K562 (cell line): ENCODE data around the gene DUS1L. TPM values are rescaled to one million over a fixed set of nuclear protein-coding genes. Genes with fewer than 3 reads are reported as not detected.

Source experiments
- ADNP ChIP-seq: fragments of 200-800 bp; sonication (Bioruptor generic); IDR thresholded peaks from 2 replicates; pipeline ENCODE4 v1.6.1; 2016; ENCODE audit warnings: missing genetic modification characterization, missing compliant biosample characterization
- ATF7 ChIP-seq: fragments of 450-650 bp; IDR thresholded peaks from 2 replicates; pipeline ENCODE4 v1.7.1; 2014; ENCODE audit warnings: mild to moderate bottlenecking, moderate library complexity
- BMI1 ChIP-seq: fragments of 150-350 bp; IDR thresholded peaks from 2 replicates; pipeline ENCODE4 v1.6.1; 2014; ENCODE audit warnings: low read length
- CEBPB ChIP-seq: fragments of 450-650 bp; IDR thresholded peaks from 2 replicates; pipeline ENCODE4 v1.6.1; 2016; ENCODE audit warnings: missing genetic modification characterization, missing compliant biosample characterization
- FOXP4 ChIP-seq: sonication (generic); formaldehyde crosslinking; IDR thresholded peaks from 2 replicates; pipeline ENCODE4 v1.8.0; 2022; ENCODE audit warnings: mild to moderate bottlenecking, missing genetic modification reagents, borderline replicate concordance
- HDAC1 ChIP-seq, 2 experiments: fragments of 450-650 bp; IDR thresholded peaks; 2 replicates each; pipeline ENCODE4 v1.6.1; 2016 to 2017; ENCODE audit warnings: inconsistent platforms in 1 of 2, mild to moderate bottlenecking in 1 of 2, moderate library complexity in 1 of 2
- HDAC2 ChIP-seq: fragments of 450-650 bp; IDR thresholded peaks from 2 replicates; pipeline ENCODE4 v1.6.1; 2016; ENCODE audit warnings: mild to moderate bottlenecking
- HMG20B ChIP-seq: fragments of 250-450 bp; sonication (Bioruptor Pico); IDR thresholded peaks from 2 replicates; pipeline ENCODE4 v1.5.0; 2021; ENCODE audit warnings: mild to moderate bottlenecking
- HSF4 ChIP-seq: fragments of 250-450 bp; sonication (Bioruptor Pico); IDR thresholded peaks from 2 replicates; pipeline ENCODE4 v2.1.2; 2022; ENCODE audit warnings: mild to moderate bottlenecking, moderate library complexity, borderline replicate concordance
- KAT2B ChIP-seq: IDR thresholded peaks from one replicate; pipeline ENCODE4 v1.6.1; 2012; ENCODE audit warnings: low read depth, mild to moderate bottlenecking, control low read depth, inconsistent platforms, low read length, moderate library complexity
- L3MBTL2 ChIP-seq: fragments of 450-650 bp; IDR thresholded peaks from 2 replicates; pipeline ENCODE4 v1.6.1; 2016; ENCODE audit warnings: mild to moderate bottlenecking, moderate library complexity
- MBD2 ChIP-seq: sonication (generic); IDR thresholded peaks from 2 replicates; pipeline ENCODE4 v1.6.1; 2016; ENCODE audit warnings: low read depth, borderline replicate concordance
- POLR3A ChIP-seq: IDR thresholded peaks from 2 replicates; pipeline ENCODE4 v1.6.1; 2011; ENCODE audit warnings: borderline replicate concordance, mild to moderate bottlenecking, moderate library complexity; ENCODE audit not compliant: insufficient read length, insufficient read depth; ENCODE audit errors: extremely low read depth
- RAD51 ChIP-seq: fragments of 450-650 bp; IDR thresholded peaks from 2 replicates; pipeline ENCODE4 v1.7.1; 2016; ENCODE audit warnings: low read depth, mild to moderate bottlenecking, borderline replicate concordance
- SRF ChIP-seq, 2 experiments: fragments of 250-450, 450-650 bp in 1 of 2; sonication (Bioruptor Pico) in 1 of 2; sonication (generic) in 1 of 2; formaldehyde crosslinking; IDR thresholded peaks; 2 replicates each; pipeline versions ENCODE4 v1.5.0 to v1.5.1; 2020 to 2022; ENCODE audit warnings: mild to moderate bottlenecking in 1 of 2, missing genetic modification reagents in 1 of 2
- TAF9B ChIP-seq: fragments of 450-650 bp; IDR thresholded peaks from 2 replicates; pipeline ENCODE4 v1.6.1; 2018; ENCODE audit warnings: mild to moderate bottlenecking; ENCODE audit not compliant: partially characterized antibody
- ZFX ChIP-seq: sonication (generic); formaldehyde crosslinking; IDR thresholded peaks from 2 replicates; pipeline ENCODE4 v1.8.0; 2022; ENCODE audit warnings: mild to moderate bottlenecking, missing genetic modification reagents, moderate library complexity
- ZNF134 ChIP-seq: fragments of 250-450 bp; sonication (Bioruptor Pico); conservative IDR thresholded peaks from 2 replicates; pipeline ENCODE4 v1.4.0; 2020
- ZNF175 ChIP-seq: fragments of 200-800 bp; sonication (Bioruptor generic); IDR thresholded peaks from 2 replicates; pipeline ENCODE4 v1.6.1; 2016; ENCODE audit warnings: low read depth, mild to moderate bottlenecking, missing genetic modification characterization, missing compliant biosample characterization
- ZNF212 ChIP-seq: fragments of 450-650 bp; formaldehyde crosslinking; IDR thresholded peaks from 2 replicates; pipeline ENCODE4 v1.4.0; 2020; ENCODE audit warnings: mild to moderate bottlenecking
- ZNF354B ChIP-seq: fragments of 250-450 bp; sonication (Bioruptor Pico); IDR thresholded peaks from 2 replicates; pipeline ENCODE4 v1.4.0; 2020
- ZNF395 ChIP-seq: fragments of 200-800 bp; sonication (Bioruptor generic); IDR thresholded peaks from 2 replicates; pipeline ENCODE4 v1.6.1; 2017; ENCODE audit warnings: missing genetic modification characterization, missing compliant biosample characterization
- ZNF444 ChIP-seq: fragments of 250-450 bp; sonication (Bioruptor Pico); IDR thresholded peaks from 2 replicates; pipeline ENCODE4 v1.4.0; 2020; ENCODE audit warnings: mild to moderate bottlenecking, moderate library complexity
- ZNF668 ChIP-seq: fragments of 250-450 bp; sonication (Bioruptor Pico); IDR thresholded peaks from 2 replicates; pipeline ENCODE4 v1.8.0; 2022; ENCODE audit warnings: mild to moderate bottlenecking, inconsistent platforms
- polyA plus RNA-seq, 8 experiments: library from polyadenylated mRNA; depleted of rRNA in 4 of 8; stranded (reverse) in 5 of 8; unstranded in 3 of 8; fragments of >200 nt; fragmentation: Nextera tagmentation in 2 of 8; fragmentation: Illumina TruSeq in 1 of 8; extraction: Ambion mirVana in 2 of 8; extraction: Trizol in 1 of 8; gene quantifications; 2 replicates each; pipeline versions ENCODE4 v1.2.1 to v1.2.3, GENCODE V29; 2011 to 2014; ENCODE audit warnings: inconsistent platforms in 1 of 8, missing spikeins in 1 of 8
- total RNA-seq, 7 experiments: library from RNA; depleted of rRNA in 6 of 7; stranded (reverse); fragments of >200 nt in 6 of 7; fragmentation: Illumina TruSeq in 2 of 7; extraction: Trizol in 2 of 7; gene quantifications; 2 replicates each; pipeline versions ENCODE4 v1.2.1 to v1.2.3, GENCODE V29; 2011 to 2021; ENCODE audit warnings: low replicate concordance in 1 of 7

DUS1L gene
- total and polyA plus RNA-seq, 9 of the 15 experiments (the other 6 are each of a cell fraction or from before 2014, with no cell fraction given): 7.8 to 210 (median 83.9) TPM

- TF ChIP-seq ZNF395 (CRISPR knock-in tag) (peak; percentile 95), ZNF212 (CRISPR knock-in tag) (no peak), HDAC2 (no peak), CEBPB (tag) (no peak), ZFX (CRISPR knock-in tag) (no peak; the same call in 1 of the 2 replicates), SRF (CRISPR knock-in tag; IDR thresholded peaks at IDR 0.05) (no peak), HSF4 (CRISPR knock-in tag) (no peak), ZNF134 (CRISPR knock-in tag) (no peak), POLR3A (no peak), ADNP (tag) (no peak), ZNF175 (CRISPR knock-in tag) (peak; percentile 89; the same call in 1 of the 2 replicates), ZNF444 (no peak), BMI1 (peak; percentile 49; the same call in 1 of the 2 replicates), L3MBTL2 (peak; percentile 97), RAD51 (no peak), ATF7 (0 out of 2 replicates have a peak, but pooled peaks have one; percentile 53), ZNF668 (CRISPR knock-in tag) (no peak), ZNF354B (no peak), FOXP4 (CRISPR knock-in tag) (no peak), MBD2 (peak; percentile 87; the same call in 1 of the 2 replicates), HDAC1 (IDR thresholded peaks at IDR 0.05) (no peak), KAT2B (no peak), HMG20B (no peak), TAF9B (no peak)
Measured at GRCh38 chr17:82098169-82098938, 32.8 kb upstream of the DUS1L start, which contains the start of gene FASN (continued).
